Measurements from ENCODE around the gene ZNF496. TPM values are rescaled to one million over a fixed set of nuclear protein-coding genes. Genes with fewer than 3 reads are reported as not detected.
A peak's percentile ranks its signal among the peaks of the same experiment; 100 is the strongest.

The ZNF496 gene
- total RNA-seq, 1 experiment from 2014 or later: 66.5 TPM

- peaks cover 49 to 51% of the 10 kb centered on the region in 2 experiments for H3K4me1 Mint-ChIP-seq
- peak overlapping the region; percentile 47 to 89 (median 55); a peak in 3 of 7 replicates for H3K27ac Mint-ChIP-seq
- H4K91ac ChIP-seq (ENCODE audit: insufficient read length, low read depth, low read length): no peak overlapping the region
- no peak overlapping the region for H2AK5ac ChIP-seq (ENCODE audit: insufficient read length, low read length)
- no peak overlapping the region for H3K14ac ChIP-seq (ENCODE audit: insufficient read depth, low read length)
- H3K27me3 ChIP-seq (ENCODE audit: insufficient read depth, low read length): no peaks in the 10 kb centered on the region
- H3K23ac ChIP-seq (ENCODE audit: insufficient read length, low read depth, low read length): no peak overlapping the region
- H3T11ph ChIP-seq (ENCODE audit: low read length): no peak overlapping the region
- H3K79me1 ChIP-seq (ENCODE audit: insufficient read depth, low read depth, low read length, poor library complexity, severe bottlenecking): no peaks in the 10 kb centered on the region
- H3K4me2 ChIP-seq (ENCODE audit: insufficient read depth, insufficient read length, low read length): no peak overlapping the region
- no peak overlapping the region for H2BK20ac ChIP-seq (ENCODE audit: low read depth, low read length, poor library complexity, severe bottlenecking)
- H3K36me3 Mint-ChIP-seq (ENCODE audit: insufficient read depth in 1 of 3, low read depth in 3 of 3): peaks cover 5 to 13% (median 12%) of the 10 kb centered on the region in 3 experiments; a peak in 5 of 7 replicates
- no peak overlapping the region for H2BK15ac ChIP-seq (ENCODE audit: low read depth, low read length)
- peaks cover 10% of the 10 kb centered on the region for H3K27me3 Mint-ChIP-seq (ENCODE audit: low read depth)
- H4K5ac ChIP-seq (ENCODE audit: insufficient read length, low read depth, low read length): no peak overlapping the region
- H3K9me3 Mint-ChIP-seq: peaks cover 10 to 15% of the 10 kb centered on the region in 2 experiments
- TF ChIP-seq, protein P1, sequence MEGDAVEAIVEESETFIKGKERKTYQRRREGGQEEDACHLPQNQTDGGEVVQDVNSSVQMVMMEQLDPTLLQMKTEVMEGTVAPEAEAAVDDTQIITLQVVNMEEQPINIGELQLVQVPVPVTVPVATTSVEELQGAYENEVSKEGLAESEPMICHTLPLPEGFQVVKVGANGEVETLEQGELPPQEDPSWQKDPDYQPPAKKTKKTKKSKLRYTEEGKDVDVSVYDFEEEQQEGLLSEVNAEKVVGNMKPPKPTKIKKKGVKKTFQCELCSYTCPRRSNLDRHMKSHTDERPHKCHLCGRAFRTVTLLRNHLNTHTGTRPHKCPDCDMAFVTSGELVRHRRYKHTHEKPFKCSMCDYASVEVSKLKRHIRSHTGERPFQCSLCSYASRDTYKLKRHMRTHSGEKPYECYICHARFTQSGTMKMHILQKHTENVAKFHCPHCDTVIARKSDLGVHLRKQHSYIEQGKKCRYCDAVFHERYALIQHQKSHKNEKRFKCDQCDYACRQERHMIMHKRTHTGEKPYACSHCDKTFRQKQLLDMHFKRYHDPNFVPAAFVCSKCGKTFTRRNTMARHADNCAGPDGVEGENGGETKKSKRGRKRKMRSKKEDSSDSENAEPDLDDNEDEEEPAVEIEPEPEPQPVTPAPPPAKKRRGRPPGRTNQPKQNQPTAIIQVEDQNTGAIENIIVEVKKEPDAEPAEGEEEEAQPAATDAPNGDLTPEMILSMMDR (conservative IDR thresholded peaks at IDR 0.05): no peak
- H2BK12ac ChIP-seq (ENCODE audit: insufficient read length, low read depth, low read length): no peak overlapping the region
- no peak overlapping the region for H3K18ac ChIP-seq (ENCODE audit: insufficient read length, low read depth, low read length)
- no peak overlapping the region for H2BK5ac ChIP-seq (ENCODE audit: insufficient read length, low read length)
- no peaks in the 10 kb centered on the region for H3K79me2 ChIP-seq (ENCODE audit: insufficient read depth, low read length)
- no peak overlapping the region for H2AFZ ChIP-seq (ENCODE audit: low read length)
- peaks cover 7% of the 10 kb centered on the region; the same call in 1 of the 2 replicates for H3K4me1 ChIP-seq (ENCODE audit: insufficient read depth, low read length)
- no peak overlapping the region for H4K8ac ChIP-seq (replicated peaks; ENCODE audit: insufficient read length, low read depth, low read length)
- no peaks in the 10 kb centered on the region for H4K20me1 ChIP-seq (ENCODE audit: control insufficient read depth, insufficient read depth, insufficient read length)
- WGBS (ENCODE audit: extremely low coverage, insufficient read length, low lambda C conversion rate): no CpG with 5 or more reads among the region's 16 CpGs
- no peaks in the 10 kb centered on the region for H3K9me3 ChIP-seq (ENCODE audit: control insufficient read depth, low read depth, low read length)
- H3K56ac ChIP-seq (ENCODE audit: insufficient read length, low read depth, low read length): no peak overlapping the region
- H3K9ac ChIP-seq (ENCODE audit: extremely low read depth, insufficient read length, low read length): no peak overlapping the region
- H3K4me3 Mint-ChIP-seq: peak overlapping the region in 1 of 2 experiments; percentile 38; a peak in 1 of 5 replicates
- H3K23me2 ChIP-seq (ENCODE audit: insufficient read length, low read depth, low read length, poor library complexity, severe bottlenecking): peaks cover 6% of the 10 kb centered on the region
- H3K4ac ChIP-seq (ENCODE audit: low read depth, low read length): no peak overlapping the region
- H3K27ac ChIP-seq (ENCODE audit: insufficient read length, low read depth, low read length): no peak overlapping the region
- DNase-seq: no peak
- no peak overlapping the region for H2BK120ac ChIP-seq (ENCODE audit: low read depth, low read length, poor library complexity, severe bottlenecking)
These were observed 39.4 kb upstream of the ZNF496 start for GRCh38 chr1:247370786-247371732.

Measured in H9 (cell line).